B cell (primary cell): Measurements from ENCODE around the gene PCSK6. TPM values are rescaled to one million over a fixed set of nuclear protein-coding genes. Genes with fewer than 3 reads are reported as not detected.

Experiments
- ATAC-seq: fragments of 200-7000 bp; cut with Tn5 transposase; one replicate; pipeline ENCODE4 v1.10.0; 2021; ENCODE audit warnings: low read depth, mild to moderate bottlenecking, moderate number of reproducible peaks, moderate library complexity
- CTCF ChIA-PET: fragments of 350-600 bp; sonication (Branson Sonifier 250); formaldehyde crosslinking; loops from one replicate; lab custom pipeline; 2021; ENCODE audit warnings: antibody characterized with exemption, inconsistent platforms; lab: Charles Lee
- POLR2A ChIA-PET: fragments of 350-600 bp; sonication (Branson Sonifier 250); formaldehyde crosslinking; loops from one replicate; lab custom pipeline; 2021; ENCODE audit warnings: antibody characterized with exemption; lab: Charles Lee
- DNase-seq: peaks from one replicate; pipeline ENCODE4 v3.0.0; 2013
- H2AFZ ChIP-seq: 2 replicates; pipeline ENCODE4 v1.6.1; 2012; ENCODE audit warnings: mild to moderate bottlenecking, low read depth, low read length; ENCODE audit not compliant: insufficient read depth, poor library complexity, severe bottlenecking
- H3K27ac ChIP-seq, 2 donors: 1 replicate in 1 of 2; 2 replicates in 1 of 2; pipeline ENCODE4 v1.5.1; 2012 to 2013; ENCODE audit warnings: low read length in 2 of 2, mild to moderate bottlenecking in 2 of 2, moderate library complexity in 1 of 2
- H3K27me3 ChIP-seq, 4 experiments: fragments of 200-600 bp in 1 of 4; sonication (generic) in 1 of 4; replicated peaks in 1 of 4; 1 replicate in 2 of 4; 2 replicates in 2 of 4; pipeline versions ENCODE4 v1.6.1 to v1.7.0; 2013 to 2016; ENCODE audit warnings: low read length in 3 of 4, mild to moderate bottlenecking in 2 of 4, mixed read lengths in 1 of 4, moderate library complexity in 1 of 4; ENCODE audit not compliant: insufficient read depth in 4 of 4, control insufficient read depth in 3 of 4; ENCODE audit errors: control extremely low read depth in 1 of 4
- H3K36me3 ChIP-seq, 2 experiments: replicated peaks in 1 of 2; 1 replicate in 1 of 2; 2 replicates in 1 of 2; pipeline versions ENCODE4 v1.6.1 to v1.7.1; 2013; ENCODE audit warnings: low read length in 1 of 2; ENCODE audit not compliant: insufficient read depth in 2 of 2, control insufficient read depth in 1 of 2; ENCODE audit errors: control extremely low read depth in 1 of 2, extremely low read depth in 1 of 2
- H3K4me1 ChIP-seq, 2 donors: fragments of 200-600 bp in 1 of 2; sonication (generic) in 1 of 2; 1 replicate in 1 of 2; 2 replicates in 1 of 2; pipeline versions ENCODE4 v1.5.1 to v1.6.1; 2013 to 2017; ENCODE audit warnings: low read length in 2 of 2; ENCODE audit not compliant: control insufficient read depth in 2 of 2, insufficient read depth in 2 of 2
- H3K4me2 ChIP-seq: replicated peaks from 2 replicates; pipeline ENCODE3; 2012; ENCODE audit warnings: mild to moderate bottlenecking, low read depth, low read length; ENCODE audit not compliant: poor library complexity, severe bottlenecking
- H3K4me3 ChIP-seq, 5 experiments: fragments of 200-600 bp in 1 of 5; sonication (generic) in 1 of 5; 1 replicate in 3 of 5; 2 replicates in 2 of 5; pipeline versions ENCODE4 v1.5.1 to v1.7.0; 2011 to 2016; ENCODE audit warnings: low read length in 4 of 5, mild to moderate bottlenecking in 4 of 5, low read depth in 2 of 5, control low read depth in 1 of 5, moderate library complexity in 1 of 5; ENCODE audit not compliant: insufficient read depth in 1 of 5; ENCODE audit errors: control extremely low read depth in 1 of 5, extremely low read depth in 1 of 5
- H3K79me2 ChIP-seq: fragments of 200-600 bp; sonication (generic); one replicate; pipeline ENCODE4 v1.6.0; 2016; ENCODE audit warnings: low read length; ENCODE audit not compliant: control insufficient read depth, insufficient read depth
- H3K9ac ChIP-seq: fragments of 200-600 bp; sonication (generic); 2 replicates; pipeline ENCODE4 v1.6.1; 2017; ENCODE audit warnings: mild to moderate bottlenecking, low read length, moderate library complexity
- H3K9me3 ChIP-seq, 3 donors: one replicate each; pipeline versions ENCODE4 v1.6.1 to v1.7.1; 2013; ENCODE audit warnings: low read length in 2 of 3; ENCODE audit not compliant: control insufficient read depth in 2 of 3, insufficient read depth in 1 of 3; ENCODE audit errors: control extremely low read depth in 1 of 3
- H4K20me1 ChIP-seq: 2 replicates; pipeline ENCODE4 v1.6.0; 2012; ENCODE audit warnings: mild to moderate bottlenecking, low read length; ENCODE audit not compliant: insufficient read depth, control insufficient read depth, poor library complexity, severe bottlenecking
- H3K27ac Mint-ChIP-seq: one replicate; pipeline ENCODE4 v1.8.0; 2021; ENCODE audit warnings: mixed read lengths
- H3K27me3 Mint-ChIP-seq: one replicate; pipeline ENCODE4 v1.8.0; 2021; ENCODE audit warnings: mixed read lengths
- H3K4me1 Mint-ChIP-seq: one replicate; pipeline ENCODE4 v1.8.0; 2021; ENCODE audit warnings: mixed read lengths
- H3K4me3 Mint-ChIP-seq: one replicate; pipeline ENCODE4 v1.8.0; 2021; ENCODE audit warnings: mixed read lengths
- H3K9me3 Mint-ChIP-seq: one replicate; pipeline ENCODE4 v1.8.0; 2022; ENCODE audit warnings: mixed read lengths; ENCODE audit not compliant: insufficient read depth
- EZH2 ChIP-seq: IDR thresholded peaks from 2 replicates; pipeline ENCODE4 v1.6.1; 2012; ENCODE audit warnings: borderline replicate concordance, low read depth, mild to moderate bottlenecking, moderate library complexity, low read length; ENCODE audit not compliant: insufficient read depth, poor library complexity, severe bottlenecking
- WGBS: methylation state at CpG from one replicate; pipeline ENCODE4 v1.1.5; 2013; ENCODE audit warnings: missing lambda C conversion rate; ENCODE audit not compliant: insufficient coverage; 5-methylcytosine and 5-hydroxymethylcytosine counted together
- intact Hi-C: fragments of 100-400 bp; cut with micrococcal nuclease; formaldehyde crosslinking; loops from one replicate; pipeline ENCODE4 v1.10.0; 2022
- polyA plus RNA-seq: library from polyadenylated mRNA; depleted of rRNA; stranded (reverse); fragments of >200 nt; gene quantifications from 2 replicates; pipeline ENCODE4 v1.2.3, GENCODE V29; 2012
- total RNA-seq, 2 donors: library from RNA; stranded (reverse); fragments of 120-200 nt in 1 of 2; gene quantifications; 1 replicate in 1 of 2; 2 replicates in 1 of 2; pipeline versions ENCODE4 v1.2.3 to v1.2.4, GENCODE V29; 2013 to 2022
- TF ChIP-seq, protein P1 (sequence below): fragments of 200-600 bp; IDR thresholded peaks from one replicate; pipeline ENCODE4 v1.8.0; 2022; ENCODE audit warnings: antibody characterized with exemption, mild to moderate bottlenecking

PCSK6 gene
- total and polyA plus RNA-seq, 2 donors (not counting 1 experiment from before 2014, with no cell fraction given) = 0.66 to 1.6 TPM

DNA sequence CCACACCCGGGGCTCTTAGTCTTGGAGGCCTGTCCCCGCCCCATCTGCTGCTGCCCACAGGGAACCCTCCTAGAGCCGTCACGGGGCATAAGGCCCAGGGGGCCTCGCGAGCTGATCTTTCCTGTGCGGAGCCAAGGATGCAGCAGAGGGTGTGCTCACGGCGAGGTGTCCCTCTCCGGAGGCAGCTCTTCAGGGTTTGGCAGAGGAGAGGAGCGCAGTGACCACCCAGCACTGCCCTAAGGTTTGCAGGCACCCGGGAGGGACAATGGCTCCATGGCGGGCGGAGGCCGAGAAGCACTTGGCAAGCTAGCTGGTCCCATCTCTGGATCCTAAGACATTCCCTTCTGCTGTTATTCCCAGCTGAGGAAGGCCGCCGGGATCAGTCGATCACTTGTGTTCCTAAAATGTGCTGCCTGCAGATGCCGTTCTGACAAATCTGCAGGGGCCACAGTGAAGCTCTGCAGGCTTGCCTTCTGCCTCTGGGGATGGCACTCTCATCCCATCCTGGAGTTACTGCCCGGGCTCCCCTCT is 47.4 kb upstream of the PCSK6 start:
- WGBS = 90% methylated on average over 19 of the region's 20 CpGs
- H3K27ac ChIP-seq = no peak overlapping the region
- ATAC-seq (no peak), DNase-seq (no peak)
- no peak overlapping the region for H3K9ac ChIP-seq
- peaks cover 0 to 2% (median 0%) of the 10 kb centered on the region in 4 experiments for H3K27me3 ChIP-seq
- no peak overlapping the region for H2AFZ ChIP-seq
- H3K4me1 ChIP-seq = no peaks in the 10 kb centered on the region
- no peak overlapping the region for H3K4me2 ChIP-seq
- H4K20me1 ChIP-seq = no peaks in the 10 kb centered on the region
- Mint-ChIP-seq H3K27ac (no peak overlapping the region), H3K4me1 (no peaks in the 10 kb centered on the region), H3K27me3 (peaks cover 18% of the 10 kb centered on the region), H3K9me3 (no peaks in the 10 kb centered on the region), H3K4me3 (no peak overlapping the region)
- no peak for TF ChIP-seq EZH2
- TF ChIP-seq, protein P1, sequence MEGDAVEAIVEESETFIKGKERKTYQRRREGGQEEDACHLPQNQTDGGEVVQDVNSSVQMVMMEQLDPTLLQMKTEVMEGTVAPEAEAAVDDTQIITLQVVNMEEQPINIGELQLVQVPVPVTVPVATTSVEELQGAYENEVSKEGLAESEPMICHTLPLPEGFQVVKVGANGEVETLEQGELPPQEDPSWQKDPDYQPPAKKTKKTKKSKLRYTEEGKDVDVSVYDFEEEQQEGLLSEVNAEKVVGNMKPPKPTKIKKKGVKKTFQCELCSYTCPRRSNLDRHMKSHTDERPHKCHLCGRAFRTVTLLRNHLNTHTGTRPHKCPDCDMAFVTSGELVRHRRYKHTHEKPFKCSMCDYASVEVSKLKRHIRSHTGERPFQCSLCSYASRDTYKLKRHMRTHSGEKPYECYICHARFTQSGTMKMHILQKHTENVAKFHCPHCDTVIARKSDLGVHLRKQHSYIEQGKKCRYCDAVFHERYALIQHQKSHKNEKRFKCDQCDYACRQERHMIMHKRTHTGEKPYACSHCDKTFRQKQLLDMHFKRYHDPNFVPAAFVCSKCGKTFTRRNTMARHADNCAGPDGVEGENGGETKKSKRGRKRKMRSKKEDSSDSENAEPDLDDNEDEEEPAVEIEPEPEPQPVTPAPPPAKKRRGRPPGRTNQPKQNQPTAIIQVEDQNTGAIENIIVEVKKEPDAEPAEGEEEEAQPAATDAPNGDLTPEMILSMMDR = no peak
- intact Hi-C loops = no loop called here
- POLR2A ChIA-PET = no interaction called here
- no peaks in the 10 kb centered on the region for H3K36me3 ChIP-seq
- no peak overlapping the region for H3K4me3 ChIP-seq
- H3K9me3 ChIP-seq = peaks cover 0 to 8% (median 0%) of the 10 kb centered on the region in 3 donors
- CTCF ChIA-PET = no interaction called here
- H3K79me2 ChIP-seq = no peaks in the 10 kb centered on the region

DNA sequence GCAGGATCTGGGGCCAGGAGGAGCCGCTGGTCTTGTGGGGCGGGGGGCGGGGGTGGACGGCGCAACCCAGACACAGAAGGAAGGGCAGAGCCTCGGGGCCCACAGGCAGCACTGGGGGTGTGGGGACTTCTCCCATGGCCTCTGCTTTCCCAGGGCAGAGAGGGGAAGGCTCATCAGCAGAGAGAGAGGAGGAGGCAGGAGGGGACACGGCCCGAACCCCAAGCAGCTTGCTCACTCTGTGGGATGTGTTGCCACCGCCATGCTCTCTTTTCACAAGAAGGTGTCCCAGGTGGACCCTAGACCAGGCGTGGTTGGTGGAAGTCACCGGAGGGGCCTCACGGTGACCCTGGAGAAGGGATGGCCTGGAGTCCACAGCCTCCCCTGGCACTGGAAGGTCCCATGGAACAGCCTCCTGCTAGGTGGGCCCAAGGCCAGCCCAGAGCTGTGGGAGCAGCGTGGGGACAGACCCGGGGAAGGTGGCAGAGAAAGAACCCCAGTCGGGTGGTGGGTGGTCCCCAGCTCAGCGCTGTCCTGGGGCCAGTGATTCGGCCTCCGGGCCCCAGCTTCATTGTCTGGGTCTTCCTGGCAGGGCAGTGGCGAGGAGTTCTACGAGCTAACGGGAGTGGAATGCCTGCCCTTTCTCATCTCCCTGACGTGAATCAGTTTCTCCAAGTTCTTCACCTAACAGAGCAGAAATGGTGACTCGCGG is 46.8 kb upstream of the PCSK6 start:
- no peaks in the 10 kb centered on the region for H3K9me3 Mint-ChIP-seq
- ChIA-PET POLR2A (no interaction called here), CTCF (no interaction called here)
- no peak for ATAC-seq
- Histone ChIP-seq H3K79me2 (no peaks in the 10 kb centered on the region), H2AFZ (no peak overlapping the region), H3K9me3 (peaks cover 0 to 8% (median 0%) of the 10 kb centered on the region in 3 donors), H3K4me2 (no peak overlapping the region), H3K36me3 (no peaks in the 10 kb centered on the region), H3K27ac (no peak overlapping the region), H3K4me1 (no peaks in the 10 kb centered on the region), H3K4me3 (no peak overlapping the region), H3K9ac (no peak overlapping the region), H4K20me1 (no peaks in the 10 kb centered on the region), H3K27me3 (peaks cover 0 to 2% (median 0%) of the 10 kb centered on the region in 4 experiments)
- H3K4me1 Mint-ChIP-seq = no peaks in the 10 kb centered on the region
- WGBS = 92% methylated on average over 23 of the region's 24 CpGs
- no peak for TF ChIP-seq EZH2
- no peak overlapping the region for H3K4me3 Mint-ChIP-seq
- peaks cover 18% of the 10 kb centered on the region for H3K27me3 Mint-ChIP-seq
- intact Hi-C loops = no loop called here
- no peak overlapping the region for H3K27ac Mint-ChIP-seq
- DNase-seq = no peak
